ENCODE measurements around the gene MEIS1. TPM values are rescaled to one million over a fixed set of nuclear protein-coding genes. Genes with fewer than 3 reads are reported as not detected.
A peak's percentile ranks its signal among the peaks of the same experiment; 100 is the strongest.

Gene MEIS1
- total and polyA plus RNA-seq, 11 donors, result 12.9 to 55.7 (median 41.8) TPM

GRCh38 chr2:66436581-66437001 is 1.7 kb downstream of the MEIS1 start:
- 17 to 30% (median 24%) methylated on average over 2 of the region's 2 CpGs for WGBS, 4 donors
- Histone ChIP-seq H3K27ac (peak overlapping the region; percentile 12 to 96 (median 92)), H3K4me1 (peaks cover 0 to 20% (median 7%) of the 10 kb centered on the region in 12 donors), H3K27me3 (peaks cover 0 to 64% (median 0%) of the 10 kb centered on the region in 9 donors), H3K4me3 (peak overlapping the region; percentile 53 to 91 (median 74)), H3K36me3 (no peaks in the 10 kb centered on the region), H3K9me3 (no peaks in the 10 kb centered on the region)
- TF ChIP-seq POLR2A (IDR thresholded peaks at IDR 0.05) (no peak), CTCF (IDR thresholded peaks at IDR 0.05) (no peak)
- DNase-seq, result no peak
- ATAC-seq, result no peak
- intact Hi-C loops (cut with DNase I), result loop anchor here in 8 of 10 donors (5.0 to 10.0 kb wide), 10 partner anchors 46 to 1408 kb away; no protein-coding TSS in a partner anchor

GRCh38 chr2:66437109-66437690 is 2.3 kb downstream of the MEIS1 start:
- Histone ChIP-seq H3K27me3 (peaks cover 0 to 62% (median 0%) of the 10 kb centered on the region in 9 donors), H3K9me3 (no peaks in the 10 kb centered on the region), H3K4me1 (peaks cover 0 to 21% (median 8%) of the 10 kb centered on the region in 12 donors), H3K27ac (peak overlapping the region; percentile 78 to 96 (median 92)), H3K36me3 (no peaks in the 10 kb centered on the region), H3K4me3 (peak overlapping the region; percentile 53 to 91 (median 74))
- TF ChIP-seq CTCF (IDR thresholded peaks at IDR 0.05) (no peak), POLR2A (IDR thresholded peaks at IDR 0.05) (no peak)
- ATAC-seq, result no peak
- 11 to 21% (median 19%) methylated on average over 14 of the region's 14 CpGs for WGBS, 4 donors
- DNase-seq, result no peak
- intact Hi-C loops (cut with DNase I), result loop anchor here in 8 of 10 donors (5.0 to 10.0 kb wide), 10 partner anchors 45 to 1408 kb away; no protein-coding TSS in a partner anchor

- Histone ChIP-seq H3K27me3 (peaks cover 0 to 65% (median 0%) of the 10 kb centered on the region in 9 donors), H3K4me3 (peak overlapping the region; percentile 53 to 91 (median 74)), H3K9me3 (no peaks in the 10 kb centered on the region), H3K36me3 (peaks cover 0 to 6% (median 0%) of the 10 kb centered on the region in 9 donors), H3K4me1 (peaks cover 0 to 21% (median 8%) of the 10 kb centered on the region in 12 donors), H3K27ac (peak overlapping the region; percentile 78 to 96 (median 92))
- ATAC-seq, result peak; percentile 7 to 53 (median 28)
- peak; percentile 34 to 60 (median 56) for DNase-seq
- WGBS, 4 donors, result 17 to 30% (median 19%) methylated on average over 20 to 22 of the region's 22 CpGs
- intact Hi-C loops (cut with DNase I), result loop anchor here in 8 of 10 donors (5.0 to 10.0 kb wide), 10 partner anchors 44 to 1407 kb away; no protein-coding TSS in a partner anchor
- TF ChIP-seq POLR2A (IDR thresholded peaks at IDR 0.05), result no peak
Measured at GRCh38 chr2:66437691-66438497, 3.0 kb downstream of the MEIS1 start.

- Histone ChIP-seq H3K27ac (peak overlapping the region; percentile 78 to 96 (median 92)), H3K4me3 (peak overlapping the region; percentile 53 to 91 (median 74)), H3K27me3 (peaks cover 0 to 62% (median 0%) of the 10 kb centered on the region in 9 donors), H3K36me3 (peaks cover 0 to 12% (median 3%) of the 10 kb centered on the region in 9 donors), H3K9me3 (no peaks in the 10 kb centered on the region), H3K4me1 (peaks cover 0 to 24% (median 8%) of the 10 kb centered on the region in 12 donors)
- intact Hi-C loops (cut with DNase I), result loop anchor here in 8 of 10 donors (5.0 to 10.0 kb wide), 10 partner anchors 44 to 1406 kb away; no protein-coding TSS in a partner anchor
- TF ChIP-seq POLR2A (IDR thresholded peaks at IDR 0.05) (no peak), CTCF (IDR thresholded peaks at IDR 0.05) (no peak)
- 24 to 47% (median 33%) methylated on average over 8 of the region's 8 CpGs for WGBS, 4 donors
- ATAC-seq (no peak), DNase-seq (no peak)
Measured at GRCh38 chr2:66438498-66438833, 3.5 kb downstream of the MEIS1 start.
